Measurements from ENCODE around the gene FKRP.
"Not testable (repeated sequence)": the region's sequence is repeated elsewhere in the genome, so short reads cannot be mapped to it uniquely, and the experiment has no call there.

The FKRP gene

DNA sequence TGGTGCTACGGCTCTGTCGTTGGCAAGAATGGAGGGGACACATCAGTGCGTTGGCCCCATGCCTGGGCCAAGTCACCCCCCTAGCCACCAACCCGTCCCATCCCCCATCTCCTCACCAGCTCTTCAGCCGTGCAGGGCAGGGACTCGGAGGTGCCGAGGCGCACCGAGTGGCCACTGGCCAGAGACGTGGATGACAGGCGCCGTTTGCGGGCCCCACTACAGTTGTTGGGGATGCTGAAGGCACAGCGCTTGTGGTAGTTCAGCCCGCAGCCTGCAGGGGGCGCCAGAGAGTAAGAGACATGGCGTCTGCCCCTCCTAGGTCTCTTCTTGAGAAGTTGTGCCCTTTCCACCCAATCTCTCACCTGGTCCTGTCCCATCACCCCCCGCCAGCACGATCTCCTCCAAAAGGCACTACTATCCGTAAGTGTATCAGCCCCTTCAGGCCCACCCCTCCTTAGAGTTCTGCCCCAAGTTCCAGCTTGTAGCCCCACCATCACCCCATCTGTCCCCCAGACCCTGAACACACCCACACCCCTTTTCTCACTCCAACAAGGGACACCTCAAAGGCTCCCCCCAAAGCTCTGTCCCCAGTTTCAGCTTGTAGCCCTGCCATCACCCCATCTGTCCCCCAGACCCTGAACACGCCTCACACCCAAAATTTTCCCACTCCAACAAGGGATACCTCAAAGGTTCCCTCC lies 41.3 kb upstream of the FKRP start:
- TF ChIP-seq, protein P1, sequence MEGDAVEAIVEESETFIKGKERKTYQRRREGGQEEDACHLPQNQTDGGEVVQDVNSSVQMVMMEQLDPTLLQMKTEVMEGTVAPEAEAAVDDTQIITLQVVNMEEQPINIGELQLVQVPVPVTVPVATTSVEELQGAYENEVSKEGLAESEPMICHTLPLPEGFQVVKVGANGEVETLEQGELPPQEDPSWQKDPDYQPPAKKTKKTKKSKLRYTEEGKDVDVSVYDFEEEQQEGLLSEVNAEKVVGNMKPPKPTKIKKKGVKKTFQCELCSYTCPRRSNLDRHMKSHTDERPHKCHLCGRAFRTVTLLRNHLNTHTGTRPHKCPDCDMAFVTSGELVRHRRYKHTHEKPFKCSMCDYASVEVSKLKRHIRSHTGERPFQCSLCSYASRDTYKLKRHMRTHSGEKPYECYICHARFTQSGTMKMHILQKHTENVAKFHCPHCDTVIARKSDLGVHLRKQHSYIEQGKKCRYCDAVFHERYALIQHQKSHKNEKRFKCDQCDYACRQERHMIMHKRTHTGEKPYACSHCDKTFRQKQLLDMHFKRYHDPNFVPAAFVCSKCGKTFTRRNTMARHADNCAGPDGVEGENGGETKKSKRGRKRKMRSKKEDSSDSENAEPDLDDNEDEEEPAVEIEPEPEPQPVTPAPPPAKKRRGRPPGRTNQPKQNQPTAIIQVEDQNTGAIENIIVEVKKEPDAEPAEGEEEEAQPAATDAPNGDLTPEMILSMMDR (IDR thresholded peaks at IDR 0.05; ENCODE audit: borderline replicate concordance, insufficient read depth, low read depth, low read length), result peak; percentile 94
- no peak overlapping the region for H3K4me3 ChIP-seq (ENCODE audit: low read depth, low read length)

DNA sequence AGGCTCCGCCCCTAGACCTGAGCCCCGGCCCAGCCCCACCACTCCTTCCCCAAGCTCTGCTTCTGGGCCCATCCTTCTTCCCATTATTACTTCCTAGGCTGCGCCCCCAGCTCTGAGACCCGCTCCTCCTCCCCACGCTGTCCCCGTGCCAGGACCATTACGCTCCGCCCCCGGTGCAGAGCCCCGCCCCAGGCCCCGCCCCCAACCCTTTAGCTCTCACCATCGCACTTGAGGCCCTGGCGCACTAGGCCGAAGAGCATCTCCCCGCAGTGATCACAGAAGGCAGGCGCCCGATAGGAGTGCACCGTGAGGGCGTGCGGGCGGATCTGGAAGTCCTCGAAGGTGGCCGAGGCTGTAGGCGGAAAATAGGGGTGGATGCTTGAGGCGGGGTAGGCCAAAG lies 35.2 kb upstream of the FKRP start:
- H3K4me3 ChIP-seq (ENCODE audit: low read depth, low read length), result no peak overlapping the region
- TF ChIP-seq, protein P1 (IDR thresholded peaks at IDR 0.05; ENCODE audit: borderline replicate concordance, insufficient read depth, low read depth, low read length), result no peak

- H3K4me3 ChIP-seq (ENCODE audit: low read depth, low read length), result not testable (repeated sequence)
Observed at GRCh38 chr19:46712768-46713338, 33.0 kb upstream of the FKRP start.

- TF ChIP-seq, protein P1 (IDR thresholded peaks at IDR 0.05; ENCODE audit: borderline replicate concordance, insufficient read depth, low read depth, low read length), result no peak
- peak overlapping the region; percentile 71 for H3K4me3 ChIP-seq (ENCODE audit: low read depth, low read length)
Observed at GRCh38 chr19:46713781-46714443, 31.9 kb upstream of the FKRP start.

- peak overlapping the region; percentile 71 for H3K4me3 ChIP-seq (ENCODE audit: low read depth, low read length)
- TF ChIP-seq, protein P1 (IDR thresholded peaks at IDR 0.05; ENCODE audit: borderline replicate concordance, insufficient read depth, low read depth, low read length), result no peak
Observed at GRCh38 chr19:46714444-46715106, 31.3 kb upstream of the FKRP start.

DNA sequence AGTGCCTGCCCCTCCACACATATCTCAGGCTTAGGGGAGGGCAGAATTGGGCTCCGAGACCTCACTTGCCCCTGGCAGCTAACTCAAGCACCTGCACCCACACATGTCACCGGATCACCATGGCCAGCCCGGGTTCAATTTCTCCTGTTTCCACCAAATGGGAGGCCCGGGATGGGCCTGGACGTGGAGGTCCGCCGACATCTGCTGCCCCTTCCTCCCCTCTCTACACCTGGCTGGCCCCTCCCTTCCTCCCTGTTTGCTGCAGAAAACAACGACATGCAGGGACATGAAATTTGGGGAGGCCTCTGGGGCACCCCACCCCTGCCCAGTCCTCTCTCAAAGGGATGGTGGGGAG lies 30.3 kb upstream of the FKRP start:
- H3K4me3 ChIP-seq (ENCODE audit: low read depth, low read length), result peak overlapping the region; percentile 71
- TF ChIP-seq, protein P1 (IDR thresholded peaks at IDR 0.05; ENCODE audit: borderline replicate concordance, insufficient read depth, low read depth, low read length), result no peak

DNA sequence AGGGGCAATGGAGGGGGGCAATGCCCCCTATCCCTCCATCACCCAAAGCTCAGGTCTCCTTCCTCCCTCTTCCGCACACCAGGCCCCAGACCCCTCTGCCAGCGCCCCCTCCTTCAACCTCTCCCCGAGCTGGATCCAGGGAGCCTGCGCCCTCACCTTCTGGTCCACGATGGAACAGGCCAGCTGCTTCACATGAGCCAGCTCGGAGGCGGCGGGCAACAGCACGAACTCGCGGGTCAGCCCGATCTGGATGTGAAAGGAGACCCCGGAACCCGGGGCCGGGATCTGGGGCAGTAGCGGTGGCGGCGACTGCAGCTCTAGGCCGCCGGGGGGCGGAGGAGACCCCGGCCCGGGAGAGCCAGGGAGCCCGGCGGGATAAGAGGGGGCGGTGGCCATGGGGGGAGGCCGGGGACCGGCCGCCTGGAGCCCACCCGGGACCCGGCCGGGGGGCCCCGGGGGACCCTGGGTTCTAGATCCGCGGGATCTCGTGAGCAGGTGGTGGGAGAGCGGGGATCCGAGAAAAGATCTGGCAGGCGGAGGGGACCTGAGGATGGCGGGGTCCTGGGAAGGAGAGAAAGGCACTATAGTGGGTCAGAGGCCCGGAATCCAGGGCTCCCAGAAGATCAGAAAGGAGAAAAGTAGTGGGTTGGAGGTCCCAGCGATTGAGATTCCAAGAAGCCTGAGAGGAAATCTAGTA lies 29.7 kb upstream of the FKRP start:
- TF ChIP-seq, protein P1 (IDR thresholded peaks at IDR 0.05; ENCODE audit: borderline replicate concordance, insufficient read depth, low read depth, low read length), result no peak
- H3K4me3 ChIP-seq (ENCODE audit: low read depth, low read length), result peak overlapping the region; percentile 71

Measured in GM12875 (cell line).